NT2/D1 (cell line): ENCODE measurements around the gene PADI2.

Source experiments
- SUZ12 ChIP-seq: IDR thresholded peaks from 2 replicates; pipeline ENCODE4 v1.6.1; 2011; ENCODE audit not compliant: insufficient read length, insufficient read depth; ENCODE audit errors: extremely low read depth
- YY1 ChIP-seq: IDR thresholded peaks from 2 replicates; pipeline ENCODE4 v1.6.1; 2011; ENCODE audit not compliant: insufficient read length, insufficient read depth
- ZNF274 ChIP-seq: IDR thresholded peaks from 2 replicates; pipeline ENCODE4 v1.6.1; 2011; ENCODE audit warnings: mild to moderate bottlenecking, low read depth, low read length

GRCh38 chr1:17140279-17140678 lies 21.0 kb upstream of the PADI2 start:
- no peak for TF ChIP-seq SUZ12
- no peak for TF ChIP-seq YY1
- no peak for TF ChIP-seq ZNF274
